CD4-positive, alpha-beta T cell treated with Interleukin-10 for 1 hour (primary cell): ENCODE results near the gene MBOAT2.

Experiments used
- DNase-seq: peaks from one replicate; pipeline ENCODE4 v3.0.0-alpha.2; 2020

The MBOAT2 gene

GRCh38 chr2:8805278-8806210 is 197.9 kb downstream of the MBOAT2 start:
- DNase-seq, result no peak

- DNase-seq, result no peak
Measured at GRCh38 chr2:8803658-8804379, 199.7 kb downstream of the MBOAT2 start.

- no peak for DNase-seq
Measured at GRCh38 chr2:8802741-8803140, 200.7 kb downstream of the MBOAT2 start.
